Measurements from ENCODE around the gene GALNT1.

Gene GALNT1

GRCh38 chr18:35619464-35619863 is 37.9 kb downstream of the GALNT1 start:
- no peak for DNase-seq

- DNase-seq: no peak
Observed at GRCh38 chr18:35619941-35620340, 38.4 kb downstream of the GALNT1 start.

GRCh38 chr18:35620765-35621164 is 39.2 kb downstream of the GALNT1 start:
- no peak for DNase-seq

- DNase-seq: no peak
Observed at GRCh38 chr18:35623255-35623654, 41.7 kb downstream of the GALNT1 start.

- DNase-seq: no peak
Observed at GRCh38 chr18:35624146-35624545, 42.6 kb downstream of the GALNT1 start.

GRCh38 chr18:35625232-35625631 is 43.7 kb downstream of the GALNT1 start:
- no peak for DNase-seq

- DNase-seq: no peak
Observed at GRCh38 chr18:35633761-35634160, 52.2 kb downstream of the GALNT1 start.

- no peak for DNase-seq
Observed at GRCh38 chr18:35634323-35634722, 52.8 kb downstream of the GALNT1 start.

GRCh38 chr18:35635170-35635569 is 53.6 kb downstream of the GALNT1 start:
- DNase-seq: no peak

- no peak for DNase-seq
Observed at GRCh38 chr18:35637227-35637626, 55.7 kb downstream of the GALNT1 start.

- no peak for DNase-seq
Observed at GRCh38 chr18:35639296-35639695, 57.8 kb downstream of the GALNT1 start.

GRCh38 chr18:35641467-35641866 is 59.9 kb downstream of the GALNT1 start:
- DNase-seq: no peak

- no peak for DNase-seq
Observed at GRCh38 chr18:35641916-35642315, 60.4 kb downstream of the GALNT1 start.

GRCh38 chr18:35642802-35643201 is 61.3 kb downstream of the GALNT1 start:
- no peak for DNase-seq

GRCh38 chr18:35646449-35646848 is 64.9 kb downstream of the GALNT1 start:
- no peak for DNase-seq

GRCh38 chr18:35653392-35654135 is 72.0 kb downstream of the GALNT1 start:
- DNase-seq: no peak

GRCh38 chr18:35658112-35658511 is 76.6 kb downstream of the GALNT1 start:
- DNase-seq: no peak

GRCh38 chr18:35661483-35662146 is 80.1 kb downstream of the GALNT1 start:
- DNase-seq: no peak

GRCh38 chr18:35662293-35663062 is 80.9 kb downstream of the GALNT1 start:
- no peak for DNase-seq

GRCh38 chr18:35671966-35672603 is 90.5 kb downstream of the GALNT1 start:
- no peak for DNase-seq

- no peak for DNase-seq
Observed at GRCh38 chr18:35672897-35673296, 91.4 kb downstream of the GALNT1 start.

GRCh38 chr18:35673682-35674081 is 92.1 kb downstream of the GALNT1 start:
- DNase-seq: no peak

- DNase-seq: no peak
Observed at GRCh38 chr18:35680139-35680551, 98.6 kb downstream of the GALNT1 start.

Data from activated naive CD4-positive, alpha-beta T cell treated with anti-CD3 and anti-CD28 coated beads, Interleukin-2, amount 50 U/mL, for 16 hours (primary cell).